ENCODE data around the gene CACNG1.

GRCh38 chr17:67032985-67033384, 11.4 kb upstream of the CACNG1 start:
- TF ChIP-seq CTCF (conservative IDR thresholded peaks at IDR 0.05; ENCODE audit: low read length) (no peak), EZH2phosphoT487 (IDR thresholded peaks at IDR 0.05; ENCODE audit: borderline replicate concordance, low read depth, low read length) (no peak)

Data from OCI-LY7 (cell line).